K562 (cell line): Measurements from ENCODE around the gene SPX. TPM values are rescaled to one million over a fixed set of nuclear protein-coding genes. Genes with fewer than 3 reads are reported as not detected.

Source experiments
- ATAC-seq: fragments of 200-7000 bp; cut with Tn5 transposase; 3 replicates; pipeline ENCODE4 v1.9.1; 2020; ENCODE audit warnings: moderate library complexity
- BruUV-seq: library from RNA; stranded (reverse); fragments of 400-500 nt; replicated peaks from 2 replicates; lab custom pipeline; 2021; lab: Mats Ljungman, UMichigan
- CTCF ChIA-PET: fragments of 300-600 bp; formaldehyde crosslinking; extraction: SDS; loops from one replicate; lab custom pipeline; 2021; ENCODE audit warnings: low intra/inter-chr PET ratio; lab: Yijun Ruan, JAX
- POLR2A ChIA-PET: fragments of 300-600, 350-650 bp; sonication (Branson Sonifier 250); formaldehyde crosslinking; extraction: SDS; loops from one replicate; lab custom pipeline; 2021; ENCODE audit warnings: antibody characterized with exemption, inconsistent platforms; lab: Yijun Ruan, JAX
- DNase-seq, 4 experiments: peaks; one replicate each; pipeline versions ENCODE4 v3.0.0 to v3.0.0-alpha.2; 2011 to 2018; ENCODE audit warnings: low spot score in 3 of 4, mixed read lengths in 3 of 4; ENCODE audit errors: extremely low read depth in 1 of 4
- FAIRE-seq: peaks from 2 replicates; lab custom pipeline; 2011; peaks lifted over from hg19 to GRCh38; lab: Jason Lieb, UNC
- H2AFZ ChIP-seq: 2 replicates; pipeline ENCODE4 v1.6.0; 2011; ENCODE audit warnings: low read depth, low read length, control low read depth, inconsistent platforms
- H3K27ac ChIP-seq: fragments of 200-600 bp; 3 replicates; pipeline ENCODE4 v1.8.0; 2011; ENCODE audit warnings: low read depth, mild to moderate bottlenecking, control low read depth, inconsistent platforms, low read length, moderate library complexity, mixed read lengths; ENCODE audit errors: extremely low read depth
- H3K27me3 ChIP-seq, 2 experiments: fragments of 300-600 bp in 1 of 2; 2 replicates in 1 of 2; 3 replicates in 1 of 2; pipeline versions ENCODE4 v1.6.0 to v1.8.0; 2011; ENCODE audit warnings: inconsistent platforms in 2 of 2, low read length in 2 of 2, mild to moderate bottlenecking in 1 of 2, mixed read lengths in 1 of 2, moderate library complexity in 1 of 2; ENCODE audit not compliant: control insufficient read depth in 2 of 2, insufficient read depth in 2 of 2
- H3K36me3 ChIP-seq: fragments of 300-600 bp; 3 replicates; pipeline ENCODE4 v1.8.0; 2011; ENCODE audit warnings: mild to moderate bottlenecking, low read length, inconsistent platforms; ENCODE audit not compliant: control insufficient read depth, insufficient read depth
- H3K4me1 ChIP-seq, 2 experiments: fragments of 200-600 bp in 1 of 2; replicated peaks in 1 of 2; 2 replicates in 1 of 2; 3 replicates in 1 of 2; pipeline versions ENCODE4 v1.5.1 to v1.8.0; 2011; ENCODE audit warnings: inconsistent platforms in 2 of 2, low read length in 2 of 2, mild to moderate bottlenecking in 1 of 2, mixed read lengths in 1 of 2, moderate library complexity in 1 of 2; ENCODE audit not compliant: control insufficient read depth in 2 of 2, insufficient read depth in 2 of 2
- H3K4me2 ChIP-seq: 2 replicates; pipeline ENCODE4 v1.6.1; 2011; ENCODE audit warnings: low read length, control low read depth, inconsistent platforms, mixed read lengths; ENCODE audit not compliant: insufficient read depth
- H3K4me3 ChIP-seq: fragments of 200-600 bp; sonication (generic), shearing (Covaris generic); 2 replicates; pipeline ENCODE4 v1.5.1; 2016; ENCODE audit warnings: control low read depth, inconsistent platforms
- H3K79me2 ChIP-seq: fragments of 200-600 bp; 3 replicates; pipeline ENCODE4 v1.8.0; 2011; ENCODE audit warnings: low read length, inconsistent platforms; ENCODE audit not compliant: control insufficient read depth, insufficient read depth
- H3K9ac ChIP-seq, 2 experiments: 2 replicates each; pipeline versions ENCODE4 v1.6.0 to v1.6.1; 2011; ENCODE audit warnings: low read depth in 2 of 2, low read length in 2 of 2, control low read depth in 1 of 2, inconsistent platforms in 1 of 2, mild to moderate bottlenecking in 1 of 2, mixed read lengths in 1 of 2; ENCODE audit not compliant: insufficient read depth in 1 of 2
- H3K9me1 ChIP-seq: one replicate; pipeline ENCODE4 v1.6.0; 2011; ENCODE audit warnings: inconsistent platforms, mild to moderate bottlenecking, low read length, moderate library complexity; ENCODE audit not compliant: control insufficient read depth, insufficient read depth
- H3K9me3 ChIP-seq: replicated peaks from 2 replicates; pipeline ENCODE4 v1.5.1; 2011; ENCODE audit warnings: low read depth, low read length, inconsistent platforms; ENCODE audit not compliant: control insufficient read depth, insufficient read depth
- H4K20me1 ChIP-seq: replicated peaks from 2 replicates; pipeline ENCODE4 v1.6.1; 2011; ENCODE audit warnings: low read length, inconsistent platforms, mixed read lengths; ENCODE audit not compliant: control insufficient read depth, insufficient read depth
- CHD4 ChIP-seq: fragments of 200-600 bp; sonication (generic); IDR thresholded peaks from 3 replicates; pipeline ENCODE4 v1.6.1; 2012; ENCODE audit warnings: low read depth, mild to moderate bottlenecking, mixed read lengths, low read length, inconsistent platforms; ENCODE audit not compliant: insufficient read depth, insufficient replicate concordance, poor library complexity, severe bottlenecking
- CTCFL ChIP-seq: IDR thresholded peaks from 2 replicates; pipeline ENCODE4 v1.6.1; 2011; ENCODE audit warnings: borderline replicate concordance, low read depth, mild to moderate bottlenecking, moderate library complexity, low read length; ENCODE audit not compliant: insufficient read depth, poor library complexity, severe bottlenecking
- FOXJ2 ChIP-seq: fragments of 200-800 bp; sonication (Bioruptor generic); IDR thresholded peaks from 2 replicates; pipeline ENCODE4 v1.6.1; 2016; ENCODE audit warnings: missing genetic modification characterization, missing compliant biosample characterization
- GTF2F1 ChIP-seq: IDR thresholded peaks from 2 replicates; pipeline ENCODE4 v1.6.1; 2011; ENCODE audit warnings: low read depth, low read length, improper control_type of control experiment
- MEF2A ChIP-seq: IDR thresholded peaks from 2 replicates; pipeline ENCODE4 v1.6.1; 2011; ENCODE audit warnings: low read depth, mild to moderate bottlenecking, low read length, moderate library complexity; ENCODE audit not compliant: control insufficient read depth
- MYNN ChIP-seq, 2 experiments: sonication (generic); formaldehyde crosslinking in 1 of 2; IDR thresholded peaks; 2 replicates each; pipeline versions ENCODE4 v1.5.0 to v1.6.1; 2016 to 2020; ENCODE audit warnings: antibody characterized with exemption in 1 of 2, missing genetic modification reagents in 1 of 2
- NKRF ChIP-seq: fragments of 450-650 bp; IDR thresholded peaks from 2 replicates; pipeline ENCODE4 v1.6.1; 2016; ENCODE audit warnings: borderline replicate concordance
- POLR3G ChIP-seq: IDR thresholded peaks from 2 replicates; pipeline ENCODE4 v1.6.1; 2011; ENCODE audit not compliant: insufficient read length, insufficient replicate concordance; ENCODE audit errors: extremely low read depth
- PRDM10 ChIP-seq: fragments of 450-650 bp; IDR thresholded peaks from 2 replicates; pipeline ENCODE4 v1.6.1; 2018; ENCODE audit not compliant: partially characterized antibody
- ZNF239 ChIP-seq: fragments of 250-450 bp; sonication (Bioruptor Pico); IDR thresholded peaks from 2 replicates; pipeline ENCODE4 v1.4.0; 2020; ENCODE audit warnings: mild to moderate bottlenecking
- in situ Hi-C: fragments of 300-500 bp; cut with MboI; formaldehyde crosslinking; loops from 4 replicates; pipeline ENCODE4 v1.15.0; 2018; ENCODE audit warnings: inconsistent platforms, mixed read lengths
- intact Hi-C: fragments of 100-400 bp; cut with micrococcal nuclease; formaldehyde crosslinking; loops from 2 replicates; pipeline ENCODE4 v1.14.2; 2022
- polyA plus RNA-seq, 8 experiments: library from polyadenylated mRNA; depleted of rRNA in 4 of 8; stranded (reverse) in 5 of 8; unstranded in 3 of 8; fragments of >200 nt; fragmentation: Nextera tagmentation in 2 of 8; fragmentation: Illumina TruSeq in 1 of 8; extraction: Ambion mirVana in 2 of 8; extraction: Trizol in 1 of 8; gene quantifications; 2 replicates each; pipeline versions ENCODE4 v1.2.1 to v1.2.3, GENCODE V29; 2011 to 2014; ENCODE audit warnings: inconsistent platforms in 1 of 8, missing spikeins in 1 of 8
- total RNA-seq, 7 experiments: library from RNA; depleted of rRNA in 6 of 7; stranded (reverse); fragments of >200 nt in 6 of 7; fragmentation: Illumina TruSeq in 2 of 7; extraction: Trizol in 2 of 7; gene quantifications; 2 replicates each; pipeline versions ENCODE4 v1.2.1 to v1.2.3, GENCODE V29; 2011 to 2021; ENCODE audit warnings: low replicate concordance in 1 of 7
- TF ChIP-seq, protein P1 (sequence below): fragments of 450-650 bp; IDR thresholded peaks from 2 replicates; pipeline ENCODE4 v1.7.0; 2016; ENCODE audit warnings: borderline replicate concordance

The SPX gene
- total and polyA plus RNA-seq, 9 of the 15 experiments (the other 6 are each of a cell fraction or from before 2014, with no cell fraction given) = 0.06 to 0.40 (median 0.14) TPM

GRCh38 chr12:21523148-21523547 is 2.9 kb upstream of the SPX start:
- H3K4me2 ChIP-seq = no peak overlapping the region
- peaks cover 4 to 9% of the 10 kb centered on the region in 2 experiments; a peak in 3 of 5 replicates for H3K27me3 ChIP-seq
- intact Hi-C loops (no loop called here), in situ Hi-C loops (no loop called here)
- H4K20me1 ChIP-seq = no peaks in the 10 kb centered on the region
- POLR2A ChIA-PET = no interaction called here
- H3K79me2 ChIP-seq = no peaks in the 10 kb centered on the region
- ATAC-seq = no peak
- CTCF ChIA-PET = no interaction called here
- no peak overlapping the region for H3K4me3 ChIP-seq
- no peak overlapping the region for H2AFZ ChIP-seq
- H3K36me3 ChIP-seq = no peaks in the 10 kb centered on the region
- H3K27ac ChIP-seq = no peak overlapping the region
- H3K9ac ChIP-seq = no peak overlapping the region
- H3K4me1 ChIP-seq = peaks cover 0 to 8% of the 10 kb centered on the region in 2 experiments; a peak in 1 of 5 replicates
- BruUV-seq = no TSS peak
- H3K9me3 ChIP-seq = no peaks in the 10 kb centered on the region
- no peaks in the 10 kb centered on the region for H3K9me1 ChIP-seq
- no peak for DNase-seq
- TF ChIP-seq CHD4 (no peak), MEF2A (no peak), NKRF (no peak), GTF2F1 (no peak), ZNF239 (CRISPR knock-in tag) (no peak), CTCFL (no peak), FOXJ2 (tag) (no peak), PRDM10 (no peak), POLR3G (no peak), MYNN (IDR thresholded peaks at IDR 0.05) (no peak), MYNN (CRISPR knock-in tag; IDR thresholded peaks at IDR 0.05) (no peak)
- TF ChIP-seq, protein P1, sequence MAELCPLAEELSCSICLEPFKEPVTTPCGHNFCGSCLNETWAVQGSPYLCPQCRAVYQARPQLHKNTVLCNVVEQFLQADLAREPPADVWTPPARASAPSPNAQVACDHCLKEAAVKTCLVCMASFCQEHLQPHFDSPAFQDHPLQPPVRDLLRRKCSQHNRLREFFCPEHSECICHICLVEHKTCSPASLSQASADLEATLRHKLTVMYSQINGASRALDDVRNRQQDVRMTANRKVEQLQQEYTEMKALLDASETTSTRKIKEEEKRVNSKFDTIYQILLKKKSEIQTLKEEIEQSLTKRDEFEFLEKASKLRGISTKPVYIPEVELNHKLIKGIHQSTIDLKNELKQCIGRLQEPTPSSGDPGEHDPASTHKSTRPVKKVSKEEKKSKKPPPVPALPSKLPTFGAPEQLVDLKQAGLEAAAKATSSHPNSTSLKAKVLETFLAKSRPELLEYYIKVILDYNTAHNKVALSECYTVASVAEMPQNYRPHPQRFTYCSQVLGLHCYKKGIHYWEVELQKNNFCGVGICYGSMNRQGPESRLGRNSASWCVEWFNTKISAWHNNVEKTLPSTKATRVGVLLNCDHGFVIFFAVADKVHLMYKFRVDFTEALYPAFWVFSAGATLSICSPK = no peak
- FAIRE-seq = no peak
